GM23338 (cell line): Measurements from ENCODE around the gene ZBTB6. TPM values are rescaled to one million over a fixed set of nuclear protein-coding genes. Genes with fewer than 3 reads are reported as not detected.

Experiments
- ATAC-seq: fragments of 200-7000 bp; cut with Tn5 transposase; 3 replicates; pipeline ENCODE4 v1.9.1; 2020
- DNase-seq: peaks from one replicate; pipeline ENCODE4 v3.0.0-alpha.2; 2015; ENCODE audit warnings: low spot score
- H2AFZ ChIP-seq: fragments of 200-600 bp; sonication (generic); 2 replicates; pipeline ENCODE4 v1.8.0; 2016; ENCODE audit warnings: antibody characterized with exemption, mild to moderate bottlenecking, moderate library complexity
- H3F3A ChIP-seq: fragments of 200-600 bp; sonication (generic); replicated peaks from 2 replicates; pipeline ENCODE4 v1.8.0; 2017; ENCODE audit warnings: antibody characterized with exemption, mixed run types, low read depth
- H3K27ac ChIP-seq: fragments of 200-600 bp; sonication (generic); 2 replicates; pipeline ENCODE4 v1.6.1; 2016; ENCODE audit warnings: low read depth
- H3K27me3 ChIP-seq: fragments of 200-600 bp; sonication (generic); 2 replicates; pipeline ENCODE4 v1.8.0; 2016; ENCODE audit warnings: mild to moderate bottlenecking, mixed run types, moderate library complexity; ENCODE audit not compliant: insufficient read depth
- H3K36me3 ChIP-seq: fragments of 200-600 bp; sonication (generic); 2 replicates; pipeline ENCODE4 v1.8.0; 2016; ENCODE audit warnings: mild to moderate bottlenecking; ENCODE audit not compliant: insufficient read depth
- H3K4me1 ChIP-seq: fragments of 200-600 bp; sonication (generic); 2 replicates; pipeline ENCODE4 v1.8.0; 2016; ENCODE audit warnings: mild to moderate bottlenecking, moderate library complexity; ENCODE audit not compliant: insufficient read depth
- H3K4me2 ChIP-seq: fragments of 200-600 bp; sonication (generic); 2 replicates; pipeline ENCODE4 v1.7.1; 2017; ENCODE audit warnings: mixed run types
- H3K4me3 ChIP-seq: fragments of 200-600 bp; sonication (generic); 2 replicates; pipeline ENCODE4 v1.6.1; 2016; ENCODE audit warnings: mixed run types
- H3K79me2 ChIP-seq: fragments of 200-600 bp; sonication (generic); replicated peaks from 2 replicates; pipeline ENCODE4 v1.8.0; 2017; ENCODE audit warnings: mild to moderate bottlenecking; ENCODE audit not compliant: insufficient read depth
- H3K9me2 ChIP-seq: fragments of 200-600 bp; sonication (generic); 2 replicates; pipeline ENCODE4 v1.8.0; 2017; ENCODE audit not compliant: insufficient read depth
- H4K20me1 ChIP-seq: fragments of 200-600 bp; sonication (generic); replicated peaks from 2 replicates; pipeline ENCODE4 v1.8.0; 2017; ENCODE audit warnings: mild to moderate bottlenecking; ENCODE audit not compliant: insufficient read depth
- H3K27ac Mint-ChIP-seq: 2 replicates; pipeline ENCODE4 v1.8.0; 2020; ENCODE audit warnings: inconsistent platforms, mild to moderate bottlenecking, moderate library complexity, mixed read lengths
- H3K27me3 Mint-ChIP-seq: 3 replicates; pipeline ENCODE4 v1.8.0; 2022; ENCODE audit warnings: low read depth, mild to moderate bottlenecking, moderate library complexity, mixed read lengths, inconsistent platforms; ENCODE audit not compliant: insufficient read depth, poor library complexity
- H3K36me3 Mint-ChIP-seq: 3 replicates; pipeline ENCODE4 v1.8.0; 2021; ENCODE audit warnings: low read depth, mild to moderate bottlenecking, inconsistent platforms, moderate library complexity, mixed read lengths
- H3K4me1 Mint-ChIP-seq: 3 replicates; pipeline ENCODE4 v1.8.0; 2020; ENCODE audit warnings: mild to moderate bottlenecking, inconsistent platforms, mixed read lengths
- H3K4me3 Mint-ChIP-seq: 3 replicates; pipeline ENCODE4 v1.8.0; 2021; ENCODE audit warnings: moderate library complexity, mild to moderate bottlenecking, inconsistent platforms, mixed read lengths
- H3K9me3 Mint-ChIP-seq: 3 replicates; pipeline ENCODE4 v1.8.0; 2020; ENCODE audit warnings: moderate library complexity, mild to moderate bottlenecking, inconsistent platforms, mixed read lengths
- CREB1 ChIP-seq: fragments of 250-450 bp; sonication (Bioruptor Pico); IDR thresholded peaks from 2 replicates; pipeline ENCODE4 v1.5.0; 2020; ENCODE audit warnings: low read depth, mild to moderate bottlenecking, moderate library complexity
- EZH2 ChIP-seq: fragments of 200-600 bp; sonication (generic); IDR thresholded peaks from one replicate; pipeline ENCODE4 v1.8.0; 2017; ENCODE audit warnings: antibody characterized with exemption, mild to moderate bottlenecking, low read depth; ENCODE audit not compliant: unreplicated experiment
- EZH2phosphoT487 ChIP-seq: fragments of 200-600 bp; sonication (generic); IDR thresholded peaks from one replicate; pipeline ENCODE4 v1.8.1; 2018; ENCODE audit warnings: antibody characterized with exemption; ENCODE audit not compliant: unreplicated experiment
- NANOG ChIP-seq: IDR thresholded peaks from 2 replicates; pipeline ENCODE4 v1.6.1; 2016; ENCODE audit warnings: antibody characterized with exemption, borderline replicate concordance
- POLR2AphosphoS5 ChIP-seq: IDR thresholded peaks from 2 replicates; pipeline ENCODE4 v1.6.1; 2016; ENCODE audit warnings: antibody characterized with exemption, low read depth
- ZNF331 ChIP-seq: fragments of 250-450 bp; sonication (Bioruptor Pico); IDR thresholded peaks from 2 replicates; pipeline ENCODE4 v1.5.0; 2020; ENCODE audit warnings: low read depth, mild to moderate bottlenecking, moderate library complexity
- polyA plus RNA-seq: library from polyadenylated mRNA; unstranded; fragments of >200 nt; fragmentation: Nextera tagmentation; extraction: Ambion mirVana; gene quantifications from 2 replicates; pipeline ENCODE4 v1.2.1, GENCODE V29; 2016
- total RNA-seq: library from RNA; depleted of rRNA; stranded (reverse); fragments of >200 nt; shearing (Covaris generic); gene quantifications from 2 replicates; pipeline ENCODE4 v1.2.3, GENCODE V29; 2014
- TF ChIP-seq, protein P1 (sequence below): IDR thresholded peaks from 2 replicates; pipeline ENCODE4 v1.6.1; 2016; ENCODE audit warnings: antibody characterized with exemption
- TF ChIP-seq, protein P2 (sequence below), 2 experiments: fragments of 200-600 bp in 1 of 2; sonication (generic) in 1 of 2; conservative IDR thresholded peaks; 2 replicates each; pipeline versions ENCODE4 v1.5.1 to v1.6.1; 2016 to 2017; ENCODE audit warnings: antibody characterized with exemption in 2 of 2, low read depth in 2 of 2, mild to moderate bottlenecking in 2 of 2, moderate library complexity in 1 of 2
- TF ChIP-seq, protein P3 (sequence below): fragments of 250-450 bp; sonication (Bioruptor Pico); IDR thresholded peaks from 2 replicates; pipeline ENCODE4 v1.5.0; 2020; ENCODE audit warnings: mild to moderate bottlenecking, moderate library complexity

The ZBTB6 gene
- total and polyA plus RNA-seq, 2 experiments from 2014 or later = 4.0 to 12.7 TPM

DNA sequence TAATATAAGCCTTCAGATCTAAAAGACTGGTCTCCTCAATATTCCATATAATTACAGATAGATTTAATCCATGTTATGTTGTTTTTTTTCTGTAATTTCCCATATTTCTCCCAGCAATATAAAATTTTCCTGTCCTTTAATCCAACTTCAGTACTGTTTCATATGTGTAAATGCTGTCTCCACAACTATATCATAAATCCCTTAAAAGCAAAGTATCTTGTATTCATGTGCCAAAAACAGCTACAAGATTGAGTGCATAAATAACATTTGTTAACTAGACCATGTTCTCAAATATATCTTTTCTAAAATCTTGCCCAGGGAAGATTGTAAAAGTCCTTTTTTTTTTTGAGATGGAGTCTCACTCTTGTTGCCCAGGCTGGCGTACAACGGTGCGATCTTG lies 49.7 kb downstream of the ZBTB6 start:
- Mint-ChIP-seq H3K4me3 (no peak overlapping the region), H3K4me1 (no peaks in the 10 kb centered on the region), H3K36me3 (peaks cover 65% of the 10 kb centered on the region), H3K27ac (no peak overlapping the region), H3K9me3 (peaks cover 5% of the 10 kb centered on the region; the same call in 1 of the 3 replicates), H3K27me3 (peaks cover 4% of the 10 kb centered on the region)
- ATAC-seq = no peak
- Histone ChIP-seq H3F3A (no peaks in the 10 kb centered on the region), H3K4me1 (no peaks in the 10 kb centered on the region), H3K27me3 (no peaks in the 10 kb centered on the region), H3K79me2 (no peaks in the 10 kb centered on the region), H4K20me1 (peaks cover 4% of the 10 kb centered on the region; the same call in 1 of the 2 replicates), H3K27ac (no peak overlapping the region), H2AFZ (no peak overlapping the region), H3K4me3 (no peak overlapping the region), H3K9me2 (no peaks in the 10 kb centered on the region), H3K36me3 (peaks cover 22% of the 10 kb centered on the region), H3K4me2 (no peak overlapping the region)
- TF ChIP-seq CREB1 (CRISPR knock-in tag) = no peak
- TF ChIP-seq, protein P1, sequence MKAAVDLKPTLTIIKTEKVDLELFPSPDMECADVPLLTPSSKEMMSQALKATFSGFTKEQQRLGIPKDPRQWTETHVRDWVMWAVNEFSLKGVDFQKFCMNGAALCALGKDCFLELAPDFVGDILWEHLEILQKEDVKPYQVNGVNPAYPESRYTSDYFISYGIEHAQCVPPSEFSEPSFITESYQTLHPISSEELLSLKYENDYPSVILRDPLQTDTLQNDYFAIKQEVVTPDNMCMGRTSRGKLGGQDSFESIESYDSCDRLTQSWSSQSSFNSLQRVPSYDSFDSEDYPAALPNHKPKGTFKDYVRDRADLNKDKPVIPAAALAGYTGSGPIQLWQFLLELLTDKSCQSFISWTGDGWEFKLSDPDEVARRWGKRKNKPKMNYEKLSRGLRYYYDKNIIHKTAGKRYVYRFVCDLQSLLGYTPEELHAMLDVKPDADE = no peak
- no peak for TF ChIP-seq POLR2AphosphoS5
- TF ChIP-seq, protein P2, sequence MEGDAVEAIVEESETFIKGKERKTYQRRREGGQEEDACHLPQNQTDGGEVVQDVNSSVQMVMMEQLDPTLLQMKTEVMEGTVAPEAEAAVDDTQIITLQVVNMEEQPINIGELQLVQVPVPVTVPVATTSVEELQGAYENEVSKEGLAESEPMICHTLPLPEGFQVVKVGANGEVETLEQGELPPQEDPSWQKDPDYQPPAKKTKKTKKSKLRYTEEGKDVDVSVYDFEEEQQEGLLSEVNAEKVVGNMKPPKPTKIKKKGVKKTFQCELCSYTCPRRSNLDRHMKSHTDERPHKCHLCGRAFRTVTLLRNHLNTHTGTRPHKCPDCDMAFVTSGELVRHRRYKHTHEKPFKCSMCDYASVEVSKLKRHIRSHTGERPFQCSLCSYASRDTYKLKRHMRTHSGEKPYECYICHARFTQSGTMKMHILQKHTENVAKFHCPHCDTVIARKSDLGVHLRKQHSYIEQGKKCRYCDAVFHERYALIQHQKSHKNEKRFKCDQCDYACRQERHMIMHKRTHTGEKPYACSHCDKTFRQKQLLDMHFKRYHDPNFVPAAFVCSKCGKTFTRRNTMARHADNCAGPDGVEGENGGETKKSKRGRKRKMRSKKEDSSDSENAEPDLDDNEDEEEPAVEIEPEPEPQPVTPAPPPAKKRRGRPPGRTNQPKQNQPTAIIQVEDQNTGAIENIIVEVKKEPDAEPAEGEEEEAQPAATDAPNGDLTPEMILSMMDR (conservative IDR thresholded peaks at IDR 0.05; ENCODE audit: low read depth in 2 of 2) = no peak
- TF ChIP-seq NANOG = no peak
- no peak for TF ChIP-seq ZNF331 (CRISPR knock-in tag)
- no peak for TF ChIP-seq EZH2phosphoT487
- DNase-seq = no peak

DNA sequence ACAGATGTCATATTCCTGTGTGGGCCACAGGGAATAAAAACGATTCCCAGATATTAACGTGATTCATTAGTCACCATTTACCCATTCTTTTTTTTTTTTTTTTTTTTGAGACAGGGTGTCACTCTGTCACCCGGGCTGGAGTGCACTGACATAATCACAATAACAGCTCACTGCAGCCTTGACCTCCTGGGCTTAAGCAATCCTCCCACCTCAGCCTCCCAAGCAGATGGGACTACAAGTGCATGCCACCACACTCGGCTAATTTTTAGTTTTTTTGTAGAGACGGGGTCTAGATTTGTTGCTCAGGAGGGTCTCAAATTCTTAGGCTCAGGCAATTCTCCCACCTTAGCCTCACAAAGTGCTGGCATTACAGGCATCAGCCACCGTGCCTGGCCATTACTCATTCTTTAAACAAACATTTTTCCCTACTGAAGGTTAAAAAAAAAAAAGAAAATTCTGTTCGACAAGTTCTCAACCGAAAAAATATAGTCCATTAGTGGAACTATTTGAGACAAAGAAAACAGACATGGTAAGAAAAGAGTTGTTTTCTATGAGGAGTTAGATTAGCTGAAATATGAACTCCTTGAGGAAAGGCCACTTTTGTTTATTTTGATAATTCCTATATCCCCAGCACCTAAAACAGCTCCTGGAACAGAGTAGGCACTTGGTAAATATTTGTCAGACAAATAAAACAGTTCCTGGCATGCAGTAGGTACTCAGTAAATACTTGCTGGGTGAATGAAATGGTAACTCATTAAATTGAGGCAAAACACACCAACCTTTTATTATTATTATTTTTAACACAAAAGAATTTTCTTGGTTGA lies 52.6 kb downstream of the ZBTB6 start:
- no peaks in the 10 kb centered on the region for H3F3A ChIP-seq
- Mint-ChIP-seq H3K9me3 (no peaks in the 10 kb centered on the region; the same call in 2 of the 3 replicates), H3K4me3 (no peak overlapping the region), H3K36me3 (peaks cover 79% of the 10 kb centered on the region), H3K27ac (no peak overlapping the region), H3K27me3 (no peaks in the 10 kb centered on the region), H3K4me1 (no peaks in the 10 kb centered on the region)
- DNase-seq (no peak), ATAC-seq (no peak)
- H3K4me1 ChIP-seq = no peaks in the 10 kb centered on the region
- H3K9me2 ChIP-seq = no peaks in the 10 kb centered on the region
- H3K4me2 ChIP-seq = no peak overlapping the region
- H3K27me3 ChIP-seq = no peaks in the 10 kb centered on the region
- H2AFZ ChIP-seq = no peak overlapping the region
- no peak overlapping the region for H3K27ac ChIP-seq
- no peaks in the 10 kb centered on the region for H3K79me2 ChIP-seq
- H4K20me1 ChIP-seq = peaks cover 4% of the 10 kb centered on the region; the same call in 1 of the 2 replicates
- peaks cover 49% of the 10 kb centered on the region for H3K36me3 ChIP-seq
- H3K4me3 ChIP-seq = no peak overlapping the region
- TF ChIP-seq EZH2phosphoT487 (no peak), NANOG (no peak), EZH2 (no peak)
- TF ChIP-seq, protein P2 (conservative IDR thresholded peaks at IDR 0.05; ENCODE audit: low read depth in 2 of 2) = no peak
- TF ChIP-seq, protein P3, sequence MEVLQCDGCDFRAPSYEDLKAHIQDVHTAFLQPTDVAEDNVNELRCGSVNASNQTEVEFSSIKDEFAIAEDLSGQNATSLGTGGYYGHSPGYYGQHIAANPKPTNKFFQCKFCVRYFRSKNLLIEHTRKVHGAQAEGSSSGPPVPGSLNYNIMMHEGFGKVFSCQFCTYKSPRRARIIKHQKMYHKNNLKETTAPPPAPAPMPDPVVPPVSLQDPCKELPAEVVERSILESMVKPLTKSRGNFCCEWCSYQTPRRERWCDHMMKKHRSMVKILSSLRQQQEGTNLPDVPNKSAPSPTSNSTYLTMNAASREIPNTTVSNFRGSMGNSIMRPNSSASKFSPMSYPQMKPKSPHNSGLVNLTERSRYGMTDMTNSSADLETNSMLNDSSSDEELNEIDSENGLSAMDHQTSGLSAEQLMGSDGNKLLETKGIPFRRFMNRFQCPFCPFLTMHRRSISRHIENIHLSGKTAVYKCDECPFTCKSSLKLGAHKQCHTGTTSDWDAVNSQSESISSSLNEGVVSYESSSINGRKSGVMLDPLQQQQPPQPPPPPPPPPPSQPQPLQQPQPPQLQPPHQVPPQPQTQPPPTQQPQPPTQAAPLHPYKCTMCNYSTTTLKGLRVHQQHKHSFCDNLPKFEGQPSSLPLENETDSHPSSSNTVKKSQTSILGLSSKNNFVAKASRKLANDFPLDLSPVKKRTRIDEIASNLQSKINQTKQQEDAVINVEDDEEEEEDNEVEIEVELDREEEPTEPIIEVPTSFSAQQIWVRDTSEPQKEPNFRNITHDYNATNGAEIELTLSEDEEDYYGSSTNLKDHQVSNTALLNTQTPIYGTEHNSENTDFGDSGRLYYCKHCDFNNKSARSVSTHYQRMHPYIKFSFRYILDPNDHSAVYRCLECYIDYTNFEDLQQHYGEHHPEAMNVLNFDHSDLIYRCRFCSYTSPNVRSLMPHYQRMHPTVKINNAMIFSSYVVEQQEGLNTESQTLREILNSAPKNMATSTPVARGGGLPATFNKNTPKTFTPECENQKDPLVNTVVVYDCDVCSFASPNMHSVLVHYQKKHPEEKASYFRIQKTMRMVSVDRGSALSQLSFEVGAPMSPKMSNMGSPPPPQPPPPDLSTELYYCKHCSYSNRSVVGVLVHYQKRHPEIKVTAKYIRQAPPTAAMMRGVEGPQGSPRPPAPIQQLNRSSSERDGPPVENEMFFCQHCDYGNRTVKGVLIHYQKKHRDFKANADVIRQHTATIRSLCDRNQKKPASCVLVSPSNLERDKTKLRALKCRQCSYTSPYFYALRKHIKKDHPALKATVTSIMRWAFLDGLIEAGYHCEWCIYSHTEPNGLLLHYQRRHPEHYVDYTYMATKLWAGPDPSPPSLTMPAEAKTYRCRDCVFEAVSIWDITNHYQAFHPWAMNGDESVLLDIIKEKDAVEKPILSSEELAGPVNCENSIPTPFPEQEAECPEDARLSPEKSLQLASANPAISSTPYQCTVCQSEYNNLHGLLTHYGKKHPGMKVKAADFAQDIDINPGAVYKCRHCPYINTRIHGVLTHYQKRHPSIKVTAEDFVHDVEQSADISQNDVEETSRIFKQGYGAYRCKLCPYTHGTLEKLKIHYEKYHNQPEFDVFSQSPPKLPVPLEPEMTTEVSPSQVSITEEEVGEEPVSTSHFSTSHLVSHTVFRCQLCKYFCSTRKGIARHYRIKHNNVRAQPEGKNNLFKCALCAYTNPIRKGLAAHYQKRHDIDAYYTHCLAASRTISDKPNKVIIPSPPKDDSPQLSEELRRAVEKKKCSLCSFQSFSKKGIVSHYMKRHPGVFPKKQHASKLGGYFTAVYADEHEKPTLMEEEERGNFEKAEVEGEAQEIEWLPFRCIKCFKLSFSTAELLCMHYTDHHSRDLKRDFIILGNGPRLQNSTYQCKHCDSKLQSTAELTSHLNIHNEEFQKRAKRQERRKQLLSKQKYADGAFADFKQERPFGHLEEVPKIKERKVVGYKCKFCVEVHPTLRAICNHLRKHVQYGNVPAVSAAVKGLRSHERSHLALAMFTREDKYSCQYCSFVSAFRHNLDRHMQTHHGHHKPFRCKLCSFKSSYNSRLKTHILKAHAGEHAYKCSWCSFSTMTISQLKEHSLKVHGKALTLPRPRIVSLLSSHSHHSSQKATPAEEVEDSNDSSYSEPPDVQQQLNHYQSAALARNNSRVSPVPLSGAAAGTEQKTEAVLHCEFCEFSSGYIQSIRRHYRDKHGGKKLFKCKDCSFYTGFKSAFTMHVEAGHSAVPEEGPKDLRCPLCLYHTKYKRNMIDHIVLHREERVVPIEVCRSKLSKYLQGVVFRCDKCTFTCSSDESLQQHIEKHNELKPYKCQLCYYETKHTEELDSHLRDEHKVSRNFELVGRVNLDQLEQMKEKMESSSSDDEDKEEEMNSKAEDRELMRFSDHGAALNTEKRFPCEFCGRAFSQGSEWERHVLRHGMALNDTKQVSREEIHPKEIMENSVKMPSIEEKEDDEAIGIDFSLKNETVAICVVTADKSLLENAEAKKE (CRISPR knock-in tag) = no peak
